Measurements from ENCODE around the gene EHF. TPM values are rescaled to one million over a fixed set of nuclear protein-coding genes. Genes with fewer than 3 reads are reported as not detected.

Gene EHF
- total and polyA plus RNA-seq, 2 of the 8 experiments (the other 6 are each of a cell fraction or from before 2014, with no cell fraction given) = not detected

GRCh38 chr11:34631737-34632104, 10.8 kb downstream of the EHF start:
- no peak overlapping the region for H3K9ac ChIP-seq (replicated peaks in 1 of 4; ENCODE audit: extremely low read depth in 1 of 4, low read depth in 3 of 4, low read length in 3 of 4)
- H2AK5ac ChIP-seq (ENCODE audit: low read depth, low read length) = no peak overlapping the region
- H3K79me2 ChIP-seq (ENCODE audit: control insufficient read depth in 1 of 2, insufficient read depth in 2 of 2, low read length in 2 of 2) = no peaks in the 10 kb centered on the region
- TF ChIP-seq KDM1A (IDR thresholded peaks at IDR 0.05; ENCODE audit: borderline replicate concordance, low read length) = no peak
- no peak for TF ChIP-seq JUN (IDR thresholded peaks at IDR 0.05; ENCODE audit: low read depth, low read length)
- TF ChIP-seq SUZ12 (IDR thresholded peaks at IDR 0.05; ENCODE audit: low read length) = no peak
- no peak for TF ChIP-seq USF2 (IDR thresholded peaks at IDR 0.05; ENCODE audit: low read length)
- no peak for TF ChIP-seq GTF2F1 (IDR thresholded peaks at IDR 0.05; ENCODE audit: borderline replicate concordance, low read depth, low read length)
- no peak for TF ChIP-seq RXRA (IDR thresholded peaks at IDR 0.05; ENCODE audit: insufficient read depth, low read depth, low read length)
- no peak for TF ChIP-seq SIRT6 (IDR thresholded peaks at IDR 0.05; ENCODE audit: low read length)
- no peak for TF ChIP-seq SP1 (IDR thresholded peaks at IDR 0.05; ENCODE audit: low read depth, low read length)
- TF ChIP-seq CTBP2 (IDR thresholded peaks at IDR 0.05; ENCODE audit: borderline replicate concordance, insufficient read depth, insufficient read length, low read length) = no peak
- no peak for TF ChIP-seq SAP30 (IDR thresholded peaks at IDR 0.05; ENCODE audit: insufficient read depth, insufficient replicate concordance, low read length)
- no peak for TF ChIP-seq CHD2 (IDR thresholded peaks at IDR 0.05; ENCODE audit: low read length)
- TF ChIP-seq TAF1 (IDR thresholded peaks at IDR 0.05; ENCODE audit: low read depth, low read length) = no peak
- H4K8ac ChIP-seq (ENCODE audit: extremely low read depth, insufficient read depth, low read length) = no peak overlapping the region
- DNase-seq (ENCODE audit: low read depth in 1 of 2, low spot score in 2 of 2) (no peak), FAIRE-seq (no peak)
- no peak overlapping the region for H3K4me3 ChIP-seq (ENCODE audit: extremely low read depth in 1 of 4, insufficient read depth in 2 of 4, low read depth in 3 of 4, low read length in 4 of 4)
- H3K4ac ChIP-seq (replicated peaks; ENCODE audit: insufficient read length, low read depth, low read length) = no peak overlapping the region
- H4K20me1 ChIP-seq (replicated peaks in 1 of 2; ENCODE audit: control insufficient read depth in 1 of 2, insufficient read depth in 2 of 2, low read length in 2 of 2) = no peaks in the 10 kb centered on the region
- no peak overlapping the region for H3K56ac ChIP-seq (replicated peaks; ENCODE audit: insufficient read length, low read depth, low read length)
- H3K14ac ChIP-seq (ENCODE audit: insufficient read length) = no peak overlapping the region
- peaks cover 0 to 2% (median 0%) of the 10 kb centered on the region in 4 experiments; a peak in 2 of 7 replicates for H3K4me1 ChIP-seq (replicated peaks in 1 of 4; ENCODE audit: control insufficient read depth in 3 of 4, insufficient read depth in 4 of 4, low read length in 3 of 4)
- no peak overlapping the region for H2BK20ac ChIP-seq (ENCODE audit: low read length)
- H4K91ac ChIP-seq (replicated peaks; ENCODE audit: insufficient read length, low read length) = no peak overlapping the region
- H4K5ac ChIP-seq (ENCODE audit: insufficient read length, low read depth, low read length) = no peak overlapping the region
- no peaks in the 10 kb centered on the region for H3K27me3 ChIP-seq (replicated peaks in 1 of 4; ENCODE audit: control insufficient read depth in 3 of 4, extremely low read depth in 1 of 4, insufficient read depth in 3 of 4, low read length in 3 of 4)
- H2BK120ac ChIP-seq (replicated peaks; ENCODE audit: low read depth, low read length) = no peak overlapping the region
- no peaks in the 10 kb centered on the region for H3K9me3 ChIP-seq (ENCODE audit: insufficient read depth in 2 of 2, low read depth in 1 of 2, low read length in 1 of 2)
- no peak overlapping the region for H3K23ac ChIP-seq (ENCODE audit: insufficient read length)
- H3K36me3 ChIP-seq (ENCODE audit: control insufficient read depth in 2 of 4, insufficient read depth in 4 of 4, low read length in 3 of 4) = no peaks in the 10 kb centered on the region
- no peaks in the 10 kb centered on the region for H3K79me1 ChIP-seq (ENCODE audit: low read depth, low read length)
- no peak overlapping the region for H2BK15ac ChIP-seq (ENCODE audit: low read length)
- H3K18ac ChIP-seq (ENCODE audit: extremely low read depth, low read length) = no peak overlapping the region
- 85% methylated on average over 4 of the region's 4 CpGs; no CpG with 5 or more reads in 1 of the 2 experiments for WGBS, 2 experiments (ENCODE audit: extremely low coverage in 1 of 2, insufficient coverage in 1 of 2, insufficient read length in 1 of 2, insufficient replicate concordance in 2 of 2, low coverage in 1 of 2, low lambda C conversion rate in 2 of 2, missing lambda C conversion rate in 1 of 2)
- ChIA-PET POLR2A (ENCODE audit: partially characterized antibody) (no interaction called here), CTCF (ENCODE audit: partially characterized antibody) (interaction anchor here (1.3 kb wide), 1 partner anchor 9 kb away, joined by 3 read pairs; no protein-coding TSS in a partner anchor)
- H2BK12ac ChIP-seq (ENCODE audit: low read depth, low read length) = no peak overlapping the region
- no peak overlapping the region for H2BK5ac ChIP-seq (ENCODE audit: low read depth, low read length)
- H2AFZ ChIP-seq (ENCODE audit: low read length) = no peak overlapping the region
- no peak overlapping the region for H3K27ac ChIP-seq (ENCODE audit: low read depth, low read length)
- H3K4me2 ChIP-seq (ENCODE audit: insufficient read depth in 1 of 2, low read depth in 2 of 2, low read length in 2 of 2) = no peak overlapping the region
- no peaks in the 10 kb centered on the region; the same call in 1 of the 2 replicates for H3K23me2 ChIP-seq (ENCODE audit: low read depth, low read length)
